ENCODE measurements around the gene S100A7A. TPM values are rescaled to one million over a fixed set of nuclear protein-coding genes. Genes with fewer than 3 reads are reported as not detected.

Gene S100A7A
- total RNA-seq, 1 donor from 2014 or later = not detected

DNA sequence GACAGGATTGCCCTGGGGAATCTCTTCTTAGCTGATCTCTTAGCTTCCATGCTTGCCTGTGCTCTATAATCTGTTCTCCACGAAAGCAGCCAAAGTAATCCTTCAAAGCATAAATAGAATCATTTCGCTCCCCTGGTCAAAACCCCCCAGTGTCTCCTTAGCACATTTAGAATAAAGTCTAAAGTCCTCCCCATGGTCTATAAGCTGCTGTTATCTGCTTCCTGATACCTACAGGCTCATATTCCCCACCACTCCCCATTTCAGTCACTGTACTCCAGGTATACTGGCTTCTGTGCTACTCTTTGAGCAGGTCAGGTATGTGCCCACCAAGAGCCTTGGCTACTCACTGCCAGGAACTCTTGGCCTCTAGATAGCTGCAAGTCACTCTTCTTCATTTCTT is 43.7 kb upstream of the S100A7A start:
- peaks cover 2% of the 10 kb centered on the region for H3K27me3 Mint-ChIP-seq (ENCODE audit: unreplicated experiment)
- no peaks in the 10 kb centered on the region for H3K9me3 Mint-ChIP-seq (ENCODE audit: unreplicated experiment)
- DNase-seq (ENCODE audit: low spot score) = no peak
- H3K27ac Mint-ChIP-seq (ENCODE audit: unreplicated experiment) = no peak overlapping the region
- H3K36me3 Mint-ChIP-seq (ENCODE audit: low read depth, unreplicated experiment) = no peaks in the 10 kb centered on the region
- TF ChIP-seq, protein P1, sequence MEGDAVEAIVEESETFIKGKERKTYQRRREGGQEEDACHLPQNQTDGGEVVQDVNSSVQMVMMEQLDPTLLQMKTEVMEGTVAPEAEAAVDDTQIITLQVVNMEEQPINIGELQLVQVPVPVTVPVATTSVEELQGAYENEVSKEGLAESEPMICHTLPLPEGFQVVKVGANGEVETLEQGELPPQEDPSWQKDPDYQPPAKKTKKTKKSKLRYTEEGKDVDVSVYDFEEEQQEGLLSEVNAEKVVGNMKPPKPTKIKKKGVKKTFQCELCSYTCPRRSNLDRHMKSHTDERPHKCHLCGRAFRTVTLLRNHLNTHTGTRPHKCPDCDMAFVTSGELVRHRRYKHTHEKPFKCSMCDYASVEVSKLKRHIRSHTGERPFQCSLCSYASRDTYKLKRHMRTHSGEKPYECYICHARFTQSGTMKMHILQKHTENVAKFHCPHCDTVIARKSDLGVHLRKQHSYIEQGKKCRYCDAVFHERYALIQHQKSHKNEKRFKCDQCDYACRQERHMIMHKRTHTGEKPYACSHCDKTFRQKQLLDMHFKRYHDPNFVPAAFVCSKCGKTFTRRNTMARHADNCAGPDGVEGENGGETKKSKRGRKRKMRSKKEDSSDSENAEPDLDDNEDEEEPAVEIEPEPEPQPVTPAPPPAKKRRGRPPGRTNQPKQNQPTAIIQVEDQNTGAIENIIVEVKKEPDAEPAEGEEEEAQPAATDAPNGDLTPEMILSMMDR (IDR thresholded peaks at IDR 0.05; ENCODE audit: unreplicated experiment) = no peak
- H3K4me3 Mint-ChIP-seq (ENCODE audit: unreplicated experiment) = no peak overlapping the region
- no peaks in the 10 kb centered on the region for H3K4me1 Mint-ChIP-seq (ENCODE audit: unreplicated experiment)

DNA sequence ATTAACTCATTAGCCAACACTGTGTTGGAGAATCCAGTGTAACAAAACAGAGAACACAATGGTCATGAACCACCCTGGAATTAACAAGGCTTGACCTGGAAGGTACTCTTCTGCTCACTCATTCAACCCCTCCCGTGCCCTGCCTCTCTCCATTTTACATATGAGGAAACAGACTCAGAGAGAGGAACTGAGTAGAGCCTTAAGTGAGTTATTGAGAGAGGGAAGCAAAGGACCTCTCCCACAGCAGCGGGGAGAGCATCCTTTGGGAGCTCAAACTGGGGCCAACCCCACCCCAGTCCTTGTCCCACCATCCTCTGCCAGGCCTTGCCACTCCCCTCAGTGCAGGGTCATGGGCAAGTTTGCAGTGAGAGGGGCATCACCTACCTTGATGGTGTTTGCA is 42.2 kb upstream of the S100A7A start:
- H3K4me1 Mint-ChIP-seq (ENCODE audit: unreplicated experiment) = no peaks in the 10 kb centered on the region
- H3K36me3 Mint-ChIP-seq (ENCODE audit: low read depth, unreplicated experiment) = no peaks in the 10 kb centered on the region
- peaks cover 2% of the 10 kb centered on the region for H3K27me3 Mint-ChIP-seq (ENCODE audit: unreplicated experiment)
- H3K27ac Mint-ChIP-seq (ENCODE audit: unreplicated experiment) = no peak overlapping the region
- no peak for DNase-seq (ENCODE audit: low spot score)
- no peaks in the 10 kb centered on the region for H3K9me3 Mint-ChIP-seq (ENCODE audit: unreplicated experiment)
- H3K4me3 Mint-ChIP-seq (ENCODE audit: unreplicated experiment) = no peak overlapping the region
- TF ChIP-seq, protein P1 (IDR thresholded peaks at IDR 0.05; ENCODE audit: unreplicated experiment) = no peak

DNA sequence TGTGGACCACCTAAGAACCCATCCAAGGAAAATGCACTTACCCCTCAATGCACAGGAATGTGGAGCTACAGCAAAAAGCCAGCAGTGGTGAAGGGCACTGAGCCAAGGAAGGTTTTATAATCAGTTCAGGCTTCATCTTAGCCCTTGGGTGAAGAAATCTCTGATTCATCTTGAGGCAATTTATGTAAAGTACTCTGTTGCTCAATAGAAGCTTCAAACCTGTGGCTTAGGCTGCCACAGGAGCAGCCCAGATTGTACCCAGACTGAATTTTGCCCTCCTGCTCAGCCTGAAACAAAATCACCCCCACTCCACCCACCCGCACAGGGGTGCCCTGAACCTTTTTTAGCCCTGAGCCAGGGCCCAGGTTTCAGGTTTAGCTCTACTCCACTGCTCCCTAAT is 40.8 kb upstream of the S100A7A start, which contains the start of gene S100A12:
TSS of gene S100A12 (minus strand) at position 111 of the 400 bp plus-strand sequence. CDS start 1,029 bp downstream, outside the sequence.
- TF ChIP-seq, protein P1 (IDR thresholded peaks at IDR 0.05; ENCODE audit: unreplicated experiment) = no peak
- Mint-ChIP-seq H3K4me1 (ENCODE audit: unreplicated experiment) (no peaks in the 10 kb centered on the region), H3K36me3 (ENCODE audit: low read depth, unreplicated experiment) (no peaks in the 10 kb centered on the region), H3K4me3 (ENCODE audit: unreplicated experiment) (no peak within 1 kb of the TSS), H3K27ac (ENCODE audit: unreplicated experiment) (no peak within 1 kb of the TSS), H3K9me3 (ENCODE audit: unreplicated experiment) (no peaks in the 10 kb centered on the region), H3K27me3 (ENCODE audit: unreplicated experiment) (no peaks in the 10 kb centered on the region)
- DNase-seq (ENCODE audit: low spot score) = no peak

DNA sequence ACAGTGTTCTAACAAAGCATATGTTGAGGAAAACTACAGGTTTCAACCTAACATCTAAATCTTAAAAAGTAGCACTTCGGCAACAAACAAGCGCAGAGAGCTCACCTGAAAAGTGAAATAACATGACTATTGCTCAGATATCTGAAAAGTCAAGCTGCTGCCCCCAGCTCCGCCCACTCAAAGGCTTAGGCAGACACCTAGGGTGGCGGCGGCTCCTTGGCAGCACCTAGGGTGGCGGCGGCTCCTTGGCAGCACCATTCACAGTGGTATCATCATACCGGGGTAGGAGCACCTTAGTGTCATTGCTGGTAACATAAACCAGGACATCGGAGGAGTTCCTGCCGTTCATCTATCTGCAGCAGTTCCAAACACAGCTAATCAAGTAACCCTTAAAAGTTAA is 36.7 kb upstream of the S100A7A start:
- H3K4me1 Mint-ChIP-seq (ENCODE audit: unreplicated experiment) = no peaks in the 10 kb centered on the region
- H3K27ac Mint-ChIP-seq (ENCODE audit: unreplicated experiment) = no peak overlapping the region
- TF ChIP-seq, protein P1 (IDR thresholded peaks at IDR 0.05; ENCODE audit: unreplicated experiment) = no peak
- H3K27me3 Mint-ChIP-seq (ENCODE audit: unreplicated experiment) = no peaks in the 10 kb centered on the region
- H3K36me3 Mint-ChIP-seq (ENCODE audit: low read depth, unreplicated experiment) = no peaks in the 10 kb centered on the region
- no peak overlapping the region for H3K4me3 Mint-ChIP-seq (ENCODE audit: unreplicated experiment)
- no peak for DNase-seq (ENCODE audit: low spot score)
- no peaks in the 10 kb centered on the region for H3K9me3 Mint-ChIP-seq (ENCODE audit: unreplicated experiment)

DNA sequence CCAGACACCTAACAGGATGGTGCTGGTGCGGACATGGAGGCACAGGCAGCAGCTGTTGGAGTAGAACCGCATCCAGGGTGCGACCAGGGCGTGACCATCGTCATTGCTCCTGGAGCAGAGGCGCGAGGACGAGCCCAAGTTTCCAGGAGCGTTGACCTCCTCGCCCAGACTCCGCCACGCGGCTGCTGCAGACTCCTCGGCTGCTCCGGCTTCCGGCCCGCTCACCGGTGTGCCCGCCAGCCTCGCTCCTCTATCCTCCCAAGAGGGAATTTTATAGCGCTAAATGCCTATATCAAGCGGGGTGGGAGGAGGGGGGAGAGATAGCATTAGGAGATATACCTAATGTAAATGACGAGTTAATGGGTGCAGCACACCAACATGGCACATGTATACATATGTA is 35.6 kb upstream of the S100A7A start:
- no peaks in the 10 kb centered on the region for H3K36me3 Mint-ChIP-seq (ENCODE audit: low read depth, unreplicated experiment)
- H3K4me3 Mint-ChIP-seq (ENCODE audit: unreplicated experiment) = no peak overlapping the region
- no peak for DNase-seq (ENCODE audit: low spot score)
- no peak overlapping the region for H3K27ac Mint-ChIP-seq (ENCODE audit: unreplicated experiment)
- H3K4me1 Mint-ChIP-seq (ENCODE audit: unreplicated experiment) = no peaks in the 10 kb centered on the region
- TF ChIP-seq, protein P1 (IDR thresholded peaks at IDR 0.05; ENCODE audit: unreplicated experiment) = no peak
- H3K9me3 Mint-ChIP-seq (ENCODE audit: unreplicated experiment) = no peaks in the 10 kb centered on the region
- no peaks in the 10 kb centered on the region for H3K27me3 Mint-ChIP-seq (ENCODE audit: unreplicated experiment)

Measured in endothelial cell (in vitro differentiated cells).